Fibroblast of skin of left quadriceps (primary cell): ENCODE measurements around the gene PTCD2.

Experiments used
- DNase-seq, 2 experiments: peaks; one replicate each; pipeline ENCODE4 v3.0.0-alpha.2; 2013; ENCODE audit warnings: low read depth in 2 of 2

Gene PTCD2

DNA sequence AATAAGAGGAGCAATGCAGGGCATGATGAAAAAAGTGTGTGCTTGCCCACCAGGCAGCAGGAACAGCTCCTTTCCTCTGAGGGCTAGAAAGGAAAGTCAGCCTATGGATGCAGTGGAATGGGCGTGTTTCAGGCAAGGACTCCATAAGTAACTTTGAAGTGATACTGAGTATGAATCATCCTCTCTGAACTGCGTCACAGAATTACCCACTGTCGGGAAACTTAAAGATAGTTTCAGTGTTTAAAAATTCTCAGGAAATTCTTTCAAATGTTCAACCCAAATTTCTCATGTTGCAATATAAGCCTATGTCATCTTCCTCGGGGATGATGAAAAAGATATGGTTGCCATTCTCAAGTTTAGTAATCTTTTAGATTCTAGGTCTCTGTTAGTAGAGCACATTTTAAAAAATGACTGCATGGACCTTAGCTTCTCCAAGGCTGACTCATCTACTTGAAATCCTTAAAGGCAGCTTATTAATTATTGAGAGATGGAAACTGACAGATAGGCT, 27.7 kb downstream of the PTCD2 start:
- DNase-seq, result peak; percentile 90

DNA sequence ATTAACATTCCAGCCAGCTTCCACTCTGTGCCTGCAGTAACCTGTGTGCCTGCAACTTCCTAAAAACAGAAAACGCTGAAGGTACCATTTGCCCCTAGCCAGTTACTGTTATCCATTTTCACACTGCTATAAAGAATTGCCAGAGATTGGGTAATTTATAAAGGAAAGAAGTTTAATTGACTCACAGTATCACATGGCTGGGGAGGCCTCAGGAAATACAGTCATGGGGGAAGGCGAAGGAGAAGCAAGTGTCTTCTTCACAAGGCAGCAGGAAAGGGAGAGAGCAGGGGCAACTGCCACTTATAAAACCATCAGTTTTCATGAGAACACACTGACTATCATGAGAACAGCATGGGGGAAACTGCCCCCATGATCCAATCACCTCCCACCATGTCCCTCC, 31.2 kb downstream of the PTCD2 start:
- no peak for DNase-seq

DNA sequence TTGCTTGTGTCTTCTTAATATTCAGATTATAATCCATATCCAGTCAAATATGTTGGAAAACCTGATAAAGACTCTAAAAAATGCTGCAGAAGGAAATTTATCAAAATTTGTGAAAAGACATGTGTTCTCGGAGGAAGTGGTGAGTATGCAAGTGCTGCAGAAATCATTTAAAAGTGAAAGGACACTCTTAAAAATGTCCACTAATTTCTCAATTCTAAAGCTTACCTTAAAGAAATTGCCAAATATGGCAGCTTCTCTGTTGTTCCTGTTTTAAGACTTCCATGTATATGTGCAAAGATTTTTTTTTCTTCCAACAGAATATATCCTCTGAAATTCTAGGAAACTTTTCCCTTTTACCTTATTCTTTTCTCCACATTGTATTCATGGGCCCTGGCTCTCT, 32.4 kb downstream of the PTCD2 start:
- no peak for DNase-seq

DNA sequence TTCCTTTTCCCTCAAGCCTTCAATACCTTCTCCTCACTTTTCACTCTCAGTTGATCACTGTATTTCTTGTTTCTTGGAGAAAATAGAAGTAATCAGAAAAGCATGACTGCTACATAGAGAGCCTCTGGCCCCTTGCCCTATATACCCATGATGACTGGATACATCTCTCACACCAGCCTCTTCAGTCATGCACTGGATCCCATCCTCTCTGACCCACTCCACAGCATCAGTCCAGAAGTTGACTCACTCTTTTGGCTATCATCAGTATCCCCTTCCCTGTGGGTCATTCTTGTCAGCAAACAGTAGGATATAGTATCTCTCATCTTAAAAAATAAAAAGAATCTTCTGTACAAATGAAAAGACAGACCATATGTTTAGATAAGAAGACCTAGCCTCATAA, 32.9 kb downstream of the PTCD2 start:
- no peak for DNase-seq

DNA sequence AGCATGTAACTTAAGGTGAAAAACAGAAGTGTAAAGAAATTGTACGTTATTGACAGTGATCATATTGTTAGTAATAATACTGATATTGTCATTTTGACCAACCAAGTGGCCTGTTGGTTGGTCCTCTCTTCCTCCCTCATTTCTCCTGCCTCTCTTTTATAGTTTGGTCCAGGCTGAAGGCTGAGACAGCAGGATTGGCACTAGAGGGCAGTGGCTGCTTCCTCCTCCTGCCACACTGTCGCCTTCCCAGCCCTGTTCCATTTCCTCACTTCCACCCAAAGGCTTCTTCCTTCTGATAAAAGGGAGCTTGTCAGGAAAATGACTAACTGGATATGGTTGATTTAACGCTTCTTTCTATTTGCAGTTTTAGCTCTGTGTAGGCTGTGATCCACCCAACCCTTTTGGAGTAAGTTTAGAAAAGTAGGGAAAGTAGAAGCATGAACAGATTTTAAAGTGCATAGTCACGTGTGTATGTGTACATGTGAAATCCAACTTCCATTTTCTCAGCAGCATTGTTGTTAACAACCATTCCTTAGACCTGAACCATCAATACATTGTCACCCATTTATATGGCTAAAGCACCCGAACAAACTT, 35.6 kb downstream of the PTCD2 start:
- DNase-seq, result no peak

DNA sequence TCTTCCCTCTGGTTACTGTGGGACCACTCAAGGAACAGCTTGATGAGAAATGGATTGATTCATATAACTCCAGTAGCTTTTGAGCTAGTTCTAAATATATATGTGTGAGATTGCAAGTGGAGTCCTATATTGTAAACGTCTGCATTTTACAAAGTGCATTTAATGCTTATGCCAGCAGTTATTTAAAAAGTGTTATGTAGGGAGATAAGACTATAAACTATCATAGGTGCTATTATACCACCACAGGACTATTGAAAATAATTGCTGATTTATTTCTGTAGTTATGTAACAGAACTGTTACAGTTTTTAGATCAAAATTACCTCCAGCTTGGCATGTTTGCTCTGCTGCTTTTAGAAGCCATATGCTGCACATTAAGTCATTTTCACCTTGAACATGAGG, 36.2 kb downstream of the PTCD2 start:
- no peak for DNase-seq

DNA sequence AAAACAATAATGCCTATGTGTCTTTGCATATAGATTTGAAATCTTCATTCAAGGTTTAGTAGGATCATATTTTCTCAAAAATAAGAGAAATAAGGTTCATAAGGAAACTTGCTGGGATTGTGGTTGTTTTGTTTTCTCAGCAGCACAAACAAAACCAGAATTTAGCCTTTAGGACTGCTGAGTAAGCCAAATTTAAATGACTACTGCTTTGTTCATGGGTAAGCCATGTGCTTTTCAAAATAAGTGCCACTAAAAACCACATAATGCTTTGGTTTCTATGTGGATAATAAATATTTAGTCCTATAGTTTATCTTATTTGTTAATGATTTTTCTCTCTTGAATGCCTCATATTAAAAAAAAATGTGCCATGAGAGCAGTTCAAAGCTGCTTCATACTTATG, 38.8 kb downstream of the PTCD2 start:
- no peak for DNase-seq

DNA sequence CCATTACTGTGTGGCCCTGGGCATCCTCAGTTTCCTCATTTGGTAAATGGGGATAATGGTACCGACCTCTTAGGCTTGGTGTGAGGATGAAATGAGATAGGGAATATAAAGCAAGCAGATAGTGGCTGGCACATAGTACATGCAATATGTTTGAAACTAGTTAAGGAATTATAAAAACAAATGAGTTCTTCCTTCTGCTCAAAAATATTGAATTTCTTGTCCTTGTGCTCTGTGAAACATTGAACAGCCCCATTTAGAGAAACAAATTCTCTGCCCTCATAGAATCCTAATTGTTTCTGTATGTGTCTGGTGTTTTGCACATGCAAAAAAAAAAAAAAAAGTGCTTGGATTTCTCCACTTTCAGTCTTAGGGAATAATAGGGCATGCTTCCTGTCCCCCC, 39.7 kb downstream of the PTCD2 start:
- DNase-seq, result no peak

DNA sequence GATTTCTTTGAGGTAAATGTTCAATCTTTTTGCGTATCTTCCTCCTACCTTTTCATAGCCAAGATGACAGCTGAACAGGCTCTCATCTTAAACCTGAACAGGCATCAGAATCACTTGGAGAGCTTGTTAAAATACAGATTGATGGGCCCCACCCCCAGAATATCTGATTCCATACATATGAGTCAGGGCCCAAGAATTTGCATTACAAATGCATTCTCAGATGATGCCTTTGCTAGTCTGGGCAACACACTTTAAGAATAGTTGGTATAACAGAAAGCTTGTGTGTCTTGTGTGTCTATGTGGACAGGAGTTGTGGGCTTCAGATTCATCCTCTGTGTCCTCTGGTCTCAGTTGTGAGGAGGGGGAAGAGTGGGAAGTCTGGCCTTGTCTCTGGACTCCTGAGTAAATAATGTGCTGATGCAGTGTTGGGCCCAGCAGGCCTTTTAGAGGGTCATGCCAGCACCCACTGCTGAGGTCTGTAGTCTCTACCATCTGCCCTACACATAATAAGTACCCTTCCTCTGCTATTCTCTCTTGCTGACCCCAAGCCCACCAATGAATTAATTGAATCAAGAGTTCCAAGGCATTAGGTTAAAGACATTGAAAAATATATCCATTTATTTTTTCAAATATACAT, 43.1 kb downstream of the PTCD2 start:
- peak; percentile 67 for DNase-seq

DNA sequence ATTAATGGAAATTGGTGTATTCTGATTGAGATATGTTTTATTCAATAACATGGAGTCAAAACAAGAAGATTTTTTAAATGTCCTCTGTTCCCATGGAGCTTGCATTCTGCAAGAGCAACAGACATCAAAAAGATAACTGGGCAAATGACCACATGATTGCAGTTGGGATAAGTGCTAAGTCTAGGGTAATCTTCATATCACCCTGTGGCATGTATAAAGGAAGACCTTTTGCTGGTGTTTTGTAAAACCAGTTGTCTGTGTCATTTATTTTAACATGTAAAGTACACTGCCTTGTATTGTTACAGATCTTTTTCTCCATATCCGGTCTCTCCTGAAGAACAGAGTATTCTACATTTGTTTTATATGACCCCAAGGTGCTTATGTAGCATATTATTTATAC, 44.0 kb downstream of the PTCD2 start:
- DNase-seq, result no peak

DNA sequence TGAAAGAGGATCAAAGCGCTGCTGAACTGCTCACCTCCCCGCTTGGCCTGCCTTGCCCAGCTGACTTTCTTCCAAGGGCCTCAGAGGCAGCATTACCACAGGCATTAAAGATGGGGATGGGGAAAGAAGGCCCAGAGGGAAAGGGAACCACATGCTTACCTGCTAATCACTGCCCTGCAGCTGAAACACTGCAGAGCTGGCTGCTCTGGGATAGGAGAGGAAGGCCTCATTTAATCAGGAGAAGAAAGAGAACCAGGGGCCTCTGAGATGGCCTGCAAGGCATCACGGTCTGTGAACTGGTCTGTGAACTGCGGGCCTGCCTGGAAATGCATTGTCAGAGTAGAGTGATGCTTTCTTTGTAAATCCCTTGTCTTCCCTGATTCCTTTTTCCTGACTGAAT, 44.8 kb downstream of the PTCD2 start:
- no peak for DNase-seq

DNA sequence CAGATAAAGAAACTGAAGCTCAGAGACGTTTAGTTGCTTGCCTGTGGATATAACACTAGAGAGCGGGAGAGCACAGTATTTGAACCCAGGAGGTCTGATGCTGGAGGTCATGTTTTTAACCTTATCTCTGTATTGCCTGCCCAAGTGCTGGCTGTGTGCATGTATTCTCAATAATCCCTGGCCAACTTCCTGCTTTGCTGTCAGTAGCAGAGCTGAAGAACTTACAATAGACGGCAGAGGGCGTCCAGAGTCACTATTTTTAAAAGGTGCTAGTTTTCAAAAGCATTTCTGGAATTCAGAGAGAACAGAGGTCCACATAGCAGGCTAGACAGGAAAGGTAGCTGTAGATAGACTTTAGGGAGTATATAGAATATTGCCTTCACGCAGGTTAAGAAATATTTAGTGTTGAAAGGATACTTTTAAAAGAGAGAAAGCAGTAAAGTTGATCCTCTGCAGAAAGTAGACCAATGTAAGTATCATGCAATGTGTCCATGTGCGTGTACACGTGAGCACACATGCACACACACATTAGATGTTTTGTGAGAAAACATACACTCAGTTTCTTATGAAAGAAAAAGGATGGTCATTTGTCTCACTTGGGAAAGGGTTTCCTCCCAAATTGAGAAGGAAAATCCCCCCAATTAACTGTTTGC, 46.3 kb downstream of the PTCD2 start:
- DNase-seq, result peak; percentile 56 to 60

DNA sequence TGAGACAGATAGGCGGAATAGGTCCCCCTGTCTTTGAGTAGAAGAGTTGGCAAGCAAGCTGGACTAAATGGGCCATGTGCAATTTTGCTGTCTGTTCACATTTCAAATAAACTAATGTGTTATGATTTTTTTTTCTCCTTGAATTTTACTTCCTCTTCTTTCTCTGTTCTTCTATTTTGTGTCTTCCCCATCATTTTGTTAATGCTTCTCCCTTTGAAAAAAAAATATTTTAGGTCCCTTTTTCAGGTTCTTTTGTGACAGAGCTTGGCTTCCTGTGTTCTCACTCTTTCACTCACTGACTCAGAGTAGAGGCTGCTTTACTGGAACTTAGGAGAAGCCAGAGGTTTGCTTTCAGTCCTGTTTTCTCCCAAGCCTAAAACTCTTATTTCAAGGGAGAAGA, 48.1 kb downstream of the PTCD2 start:
- no peak for DNase-seq

DNA sequence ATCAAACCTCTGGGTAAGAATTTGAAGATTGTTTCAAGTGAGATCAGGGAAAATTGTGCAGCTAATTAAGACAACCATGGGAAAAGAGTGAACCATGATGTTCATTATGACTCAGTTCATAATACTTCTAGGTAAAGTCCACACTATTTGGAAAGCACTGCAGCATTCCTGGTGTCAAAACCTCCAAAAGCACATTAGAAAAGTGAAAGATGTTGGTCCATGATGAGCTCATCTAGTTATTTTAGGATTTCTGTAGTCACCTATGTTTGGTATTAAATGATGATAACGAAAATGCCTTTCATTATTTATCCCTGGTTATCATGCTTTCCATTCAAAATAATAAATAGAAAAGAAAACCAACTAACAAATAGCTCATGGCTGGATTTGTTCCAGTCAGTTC, 49.1 kb downstream of the PTCD2 start:
- DNase-seq, result no peak

DNA sequence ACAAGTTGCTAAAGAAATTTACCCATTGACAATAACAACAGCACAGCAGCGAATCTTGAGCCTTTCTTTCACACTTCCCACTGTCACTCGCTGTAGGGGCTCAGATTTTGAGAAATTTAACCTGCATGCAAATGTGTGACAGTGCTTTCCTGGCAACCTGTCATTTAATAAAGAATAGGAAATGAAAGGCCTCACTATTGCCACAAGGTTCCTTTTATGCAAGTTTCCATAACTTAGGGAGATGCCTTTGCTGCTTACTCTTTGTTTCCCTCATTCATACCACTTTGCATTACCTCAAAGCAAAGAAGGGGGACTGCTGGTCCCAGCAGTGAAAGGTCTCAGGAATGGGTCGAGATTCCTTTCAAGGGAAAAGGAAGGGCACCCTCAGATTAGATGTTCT, 49.5 kb downstream of the PTCD2 start:
- no peak for DNase-seq

DNA sequence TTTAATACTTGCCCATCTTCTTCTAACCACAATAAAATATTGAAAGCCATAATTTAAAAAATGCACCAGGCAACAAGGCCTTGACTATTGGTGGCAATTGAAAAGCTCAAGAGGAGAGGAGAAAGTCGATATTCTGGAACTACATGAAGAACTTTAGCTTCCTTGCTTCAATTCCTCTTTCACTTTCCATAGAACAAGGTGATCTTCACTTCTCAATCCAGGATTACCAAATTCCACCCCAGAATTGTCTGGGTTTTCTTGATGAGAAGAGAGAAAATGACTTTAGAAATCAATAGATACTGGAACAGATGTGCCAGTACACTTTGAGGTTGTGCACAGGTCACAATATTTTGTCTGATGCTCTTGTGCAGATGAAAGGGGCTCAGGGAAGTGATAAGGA, 52.2 kb downstream of the PTCD2 start:
- DNase-seq, result no peak

DNA sequence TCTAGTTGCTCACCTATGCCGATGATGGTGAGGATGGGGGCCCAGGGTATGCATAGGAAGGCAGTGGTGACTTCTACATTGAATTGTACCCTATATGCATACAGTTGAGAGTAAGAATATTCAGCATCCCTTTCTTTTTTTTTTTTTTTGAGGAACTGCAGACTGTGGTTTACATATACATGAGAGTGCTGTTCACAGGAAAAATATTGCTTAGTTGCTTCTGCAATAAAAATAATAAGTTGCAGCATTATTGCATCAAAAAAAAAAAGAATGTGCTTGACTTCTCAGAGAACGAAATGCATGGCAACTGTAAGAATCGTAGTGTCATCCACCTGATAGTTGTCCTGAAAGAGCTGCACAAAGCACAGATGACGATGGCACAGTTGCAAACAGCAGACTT, 52.8 kb downstream of the PTCD2 start:
- no peak for DNase-seq

DNA sequence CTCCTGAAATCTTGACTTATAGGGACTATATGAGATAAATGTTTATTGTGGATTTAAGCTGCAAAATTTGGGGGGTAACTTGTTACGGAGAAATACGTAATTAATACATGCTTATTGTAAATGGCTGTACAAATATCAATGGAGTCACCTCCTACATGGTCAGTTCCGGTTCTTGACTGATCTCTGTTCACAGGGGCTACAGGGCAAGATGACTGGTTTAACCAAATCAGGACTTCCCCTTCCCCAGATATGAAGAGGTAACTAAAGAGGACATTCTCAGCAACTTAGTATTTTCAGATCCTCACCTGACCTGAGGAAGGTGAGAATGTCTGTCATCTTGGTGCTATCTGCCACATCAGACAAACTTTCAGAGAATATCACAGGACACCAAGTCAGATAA, 54.7 kb downstream of the PTCD2 start:
- no peak for DNase-seq

DNA sequence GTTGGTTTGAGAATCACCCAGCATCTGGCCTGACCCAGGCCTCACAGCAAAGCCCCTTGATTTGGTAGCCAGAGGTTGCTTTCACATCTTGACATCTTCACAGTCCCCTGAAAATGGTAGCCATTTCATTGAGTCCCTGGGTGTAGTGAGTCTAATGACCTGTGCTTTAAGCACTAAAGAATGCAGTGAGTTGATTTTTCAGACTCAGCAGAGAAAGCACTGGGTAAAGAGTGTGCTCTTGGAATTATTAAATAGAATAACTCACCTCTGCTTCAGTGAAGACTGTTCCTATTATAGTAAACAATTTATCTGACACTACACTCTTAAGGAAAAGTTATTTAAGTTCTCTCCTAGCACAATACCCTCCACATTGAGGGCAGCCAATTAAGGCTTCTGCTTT, 56.2 kb downstream of the PTCD2 start:
- DNase-seq, result no peak

DNA sequence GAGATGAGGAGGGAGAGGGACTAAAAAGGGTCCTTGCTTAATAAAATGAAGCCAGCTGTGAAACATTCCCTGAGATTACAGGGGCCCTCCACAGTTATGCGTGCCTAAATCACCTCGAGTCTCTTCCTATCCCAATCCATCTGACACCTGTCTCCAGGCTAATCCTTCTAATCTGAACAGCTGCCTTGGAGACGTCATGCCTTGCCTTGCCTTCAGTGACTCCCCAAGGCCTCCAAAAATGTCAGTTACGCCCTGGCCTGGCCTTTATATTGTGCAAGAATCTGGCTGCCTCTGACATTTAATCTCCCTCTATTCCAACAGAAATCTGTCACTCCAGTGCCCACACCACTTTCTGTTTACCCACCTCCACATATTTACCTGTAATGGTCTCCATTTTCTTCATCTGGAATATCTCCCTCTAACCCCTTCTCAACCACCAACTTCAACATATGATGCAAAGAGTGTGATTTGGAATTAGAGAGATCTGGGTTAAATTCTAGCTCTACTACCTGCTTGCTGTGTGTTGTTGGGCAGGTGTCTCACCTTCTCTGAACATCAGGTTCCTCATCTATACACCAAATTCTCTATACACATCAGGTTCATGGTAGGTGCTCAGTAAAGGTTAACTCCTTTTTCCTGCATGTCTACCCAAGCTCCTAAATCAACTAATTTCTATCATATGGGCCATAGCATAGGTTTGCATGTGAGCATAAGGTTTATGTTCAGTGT, 57.9 kb downstream of the PTCD2 start:
- no peak for DNase-seq

DNA sequence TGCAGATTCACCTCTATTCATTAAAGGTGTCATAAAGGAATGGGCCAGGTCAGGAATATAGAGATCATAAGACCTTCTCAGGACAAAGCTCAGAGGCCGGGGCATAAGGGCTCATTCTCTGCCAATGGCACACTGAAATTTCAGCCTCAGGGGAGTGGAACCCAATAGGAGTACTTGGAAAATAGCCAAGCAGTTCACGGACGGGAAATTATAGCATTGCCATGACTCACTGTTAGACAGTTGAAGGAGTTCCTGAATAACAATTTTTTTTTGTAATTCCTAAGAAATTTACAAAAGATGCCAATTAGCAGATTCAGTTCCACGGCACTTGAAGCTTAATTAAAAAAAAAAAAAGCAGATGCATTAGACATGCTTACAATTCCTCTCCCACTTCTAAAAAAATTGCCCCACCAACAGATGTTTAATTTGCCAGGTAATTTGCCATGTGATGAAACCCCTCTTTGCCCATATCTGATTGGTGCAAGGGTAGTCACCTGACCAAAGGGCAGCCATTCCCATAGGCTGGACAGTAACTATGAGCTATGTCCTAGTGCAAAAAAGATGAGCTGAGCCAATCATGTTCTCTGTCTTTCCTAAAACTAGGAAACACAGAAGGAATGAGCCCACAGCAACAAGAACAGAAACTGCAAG, 58.6 kb downstream of the PTCD2 start:
- DNase-seq, result peak; percentile 76 to 77

DNA sequence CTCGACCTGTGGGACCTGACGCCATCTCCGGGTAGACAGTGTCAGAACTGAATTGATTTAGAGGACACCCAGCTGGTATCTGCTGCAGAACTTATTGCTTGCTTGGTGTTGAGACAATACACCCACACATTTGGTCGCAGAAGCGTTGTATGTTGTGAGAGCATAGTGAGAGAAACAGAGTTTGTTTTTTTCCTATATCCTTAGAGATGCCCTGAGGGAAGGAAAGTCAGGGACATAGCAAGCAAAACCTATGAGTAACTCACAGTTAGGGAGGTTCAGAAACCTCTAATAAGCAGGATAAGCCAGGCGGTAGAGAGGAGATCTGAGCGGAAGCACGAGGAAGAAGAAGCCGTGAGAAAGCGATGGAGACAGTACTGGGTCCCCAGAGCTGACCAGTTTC, 59.8 kb downstream of the PTCD2 start:
- no peak for DNase-seq
